Astrocyte of the spinal cord (primary cell): ENCODE results near the gene PRCP.
"Not testable (repeated sequence)": the region's sequence is repeated elsewhere in the genome, so short reads cannot be mapped to it uniquely, and the experiment has no call there.

Experiments
- DNase-seq: peaks from one replicate; pipeline ENCODE4 v3.0.0; 2011; ENCODE audit warnings: low read depth, low spot score
- H3K4me3 ChIP-seq: 2 replicates; pipeline ENCODE4 v1.5.1; 2011; ENCODE audit warnings: low read depth, mild to moderate bottlenecking, low read length, moderate library complexity
- CTCF ChIP-seq: IDR thresholded peaks from 2 replicates; pipeline ENCODE4 v1.5.1; 2012; ENCODE audit warnings: low read depth, mild to moderate bottlenecking, low read length, inconsistent platforms
- in situ Hi-C: cut with HindIII; loops from 2 replicates; pipeline ENCODE4 v1.10.0; 2017; ENCODE audit warnings: low sequenced_read_pairs

Gene PRCP

DNA sequence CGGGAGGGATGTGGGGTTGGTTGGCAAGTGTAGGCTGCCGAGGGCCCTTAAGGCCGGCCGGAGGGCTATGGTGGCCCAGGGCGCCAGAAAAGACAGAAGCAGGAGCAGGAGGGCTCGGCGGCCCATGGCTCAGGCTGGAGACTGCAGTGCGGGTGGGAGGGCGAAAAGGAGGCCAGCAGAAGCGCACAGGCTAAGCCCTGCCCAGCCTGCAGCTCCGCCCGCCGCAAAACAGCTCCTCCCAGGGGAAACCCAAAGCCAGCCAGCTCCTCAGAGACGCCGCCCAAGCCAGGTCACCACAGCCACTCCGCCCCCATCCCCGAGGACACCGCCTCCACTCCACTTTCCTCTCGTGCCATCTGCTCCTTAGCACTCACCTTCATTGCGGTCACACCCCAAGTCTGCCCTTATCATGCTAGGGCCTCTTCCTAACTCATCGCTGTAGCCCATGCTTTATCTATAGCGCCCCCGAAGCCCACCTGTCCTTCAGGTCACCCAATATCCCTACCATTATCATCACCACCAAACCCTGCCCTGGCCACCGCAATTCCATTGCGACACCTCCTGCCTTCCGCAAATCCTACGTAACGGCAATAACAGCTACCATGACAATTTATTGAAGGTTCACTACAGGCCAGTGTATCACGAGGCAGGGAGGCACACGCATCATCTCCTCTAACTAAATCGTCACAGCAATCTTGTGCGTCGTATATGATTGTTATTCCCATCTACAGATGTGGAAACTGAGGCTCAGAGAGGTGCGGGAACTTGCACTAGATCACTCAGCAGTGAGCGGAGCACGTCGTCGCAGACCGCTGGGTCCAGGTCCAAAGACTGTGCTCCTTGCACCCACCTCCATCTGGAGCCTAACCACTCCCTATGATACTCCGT is at the start of gene PRCP:
Gene PRCP (minus strand): TSS at position 154 of the 888 bp plus-strand sequence. CDS start 28 bp downstream, at position 126.
- DNase-seq = peak; percentile 87
- in situ Hi-C loops = no loop called here
- peak within 1 kb of the TSS; percentile 79 for H3K4me3 ChIP-seq
- peak; percentile 7 for TF ChIP-seq CTCF

DNA sequence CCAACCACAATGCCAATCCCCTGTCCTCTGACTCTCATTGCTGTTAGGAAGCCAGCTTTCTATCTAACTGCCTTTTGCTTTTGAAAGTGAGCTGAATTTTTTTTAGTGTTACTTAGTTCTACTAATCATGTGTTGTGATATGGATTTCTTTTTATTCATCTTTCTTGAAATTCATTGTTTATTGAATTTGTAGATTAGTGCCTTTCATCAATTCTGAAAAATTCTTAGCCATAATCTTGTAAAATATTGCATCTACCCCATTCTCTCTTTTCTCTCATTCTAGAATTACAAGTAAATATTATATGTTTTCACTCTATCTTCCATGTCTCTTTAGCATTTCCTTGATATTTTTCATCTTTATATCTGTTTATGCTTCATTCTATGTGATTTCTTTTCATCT is 49.1 kb upstream of the PRCP start:
- no peak for DNase-seq
- TF ChIP-seq CTCF = no peak
- in situ Hi-C loops = no loop called here
- H3K4me3 ChIP-seq = no peak overlapping the region

- in situ Hi-C loops = no loop called here
- no peak overlapping the region for H3K4me3 ChIP-seq
- no peak for DNase-seq
- TF ChIP-seq CTCF = no peak
Measured at GRCh38 chr11:82945682-82946081, 45.5 kb upstream of the PRCP start.

DNA sequence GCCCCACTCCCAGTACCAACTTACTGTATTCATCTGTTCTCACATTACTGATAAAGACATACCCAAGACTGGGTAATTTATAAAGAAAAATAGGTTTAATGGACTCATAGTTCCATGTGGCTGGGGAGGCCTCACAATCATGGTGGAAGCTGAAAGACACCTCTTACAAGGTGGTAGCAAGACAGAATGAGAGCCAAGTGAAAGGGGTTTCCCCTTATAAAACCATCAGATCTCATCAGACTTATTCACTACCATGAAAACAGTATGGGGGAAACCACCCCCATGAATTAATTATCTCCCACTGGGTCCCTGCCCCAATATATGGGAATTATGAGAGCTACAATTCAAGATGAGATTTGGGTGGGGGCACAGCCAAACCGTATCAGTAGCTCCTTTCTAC is 44.8 kb upstream of the PRCP start:
- H3K4me3 ChIP-seq, DNase-seq, in situ Hi-C loops: not testable (repeated sequence)

DNA sequence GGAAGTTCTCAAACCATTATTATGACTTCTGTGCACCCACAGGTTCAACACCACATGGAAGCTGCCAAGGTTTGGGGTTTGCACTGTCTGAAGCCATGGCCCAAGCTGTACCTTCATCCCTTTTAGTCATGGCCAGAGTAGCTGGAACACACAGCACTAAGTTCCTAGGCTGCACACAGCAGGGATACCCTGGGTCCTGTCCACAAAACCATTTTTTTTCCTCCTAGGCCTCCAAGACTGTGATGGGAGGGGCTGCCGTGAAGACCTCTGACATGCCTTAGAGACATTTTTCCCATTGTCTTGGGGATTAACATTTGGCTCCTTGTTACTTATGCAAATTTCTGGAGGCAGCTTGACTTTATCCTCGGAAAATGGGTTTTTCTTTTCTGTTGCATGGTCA is 44.0 kb upstream of the PRCP start:
- TF ChIP-seq CTCF = no peak
- in situ Hi-C loops = no loop called here
- DNase-seq = no peak
- no peak overlapping the region for H3K4me3 ChIP-seq

DNA sequence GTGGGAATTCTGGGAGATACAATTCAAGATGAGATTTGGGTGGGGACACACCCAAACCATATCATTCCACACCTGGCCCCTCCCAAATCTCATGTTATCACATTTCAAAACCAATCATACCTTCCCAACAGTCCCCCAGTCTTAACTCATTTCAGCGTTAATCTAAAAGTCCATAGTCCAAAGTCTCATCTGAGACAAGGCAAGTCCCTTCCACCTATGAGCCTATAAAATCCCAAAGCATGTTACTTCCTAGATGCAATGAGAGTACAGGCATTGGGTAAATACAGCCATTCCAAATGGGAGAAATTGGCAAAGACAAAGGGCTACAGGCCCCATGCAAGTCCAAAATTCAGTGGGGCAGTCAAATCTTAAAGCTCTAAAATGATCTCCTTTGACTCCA is 43.2 kb upstream of the PRCP start:
- in situ Hi-C loops, DNase-seq, H3K4me3 ChIP-seq: not testable (repeated sequence)

DNA sequence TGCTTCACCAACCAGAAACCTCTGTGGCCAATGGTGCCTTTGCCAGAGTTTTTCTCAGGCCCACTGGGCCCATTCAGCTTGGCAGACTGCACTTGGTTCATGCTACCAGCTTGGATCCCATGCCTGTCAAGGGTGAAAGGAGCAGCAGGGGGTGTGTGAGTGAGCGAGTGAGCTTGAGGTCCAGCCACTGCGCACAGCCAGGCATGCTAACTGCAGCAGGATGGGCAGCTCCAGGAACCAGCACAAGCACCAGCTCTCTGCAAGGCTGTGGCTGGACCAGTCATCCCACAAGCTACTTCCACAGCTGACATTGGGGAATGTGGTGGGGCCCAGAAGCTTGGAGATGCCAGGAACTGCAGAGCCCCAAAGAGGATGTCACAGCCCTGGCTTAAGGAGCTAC is 42.1 kb upstream of the PRCP start:
- in situ Hi-C loops = no loop called here
- no peak overlapping the region for H3K4me3 ChIP-seq
- no peak for DNase-seq
- TF ChIP-seq CTCF = no peak
